H9 (cell line): ENCODE measurements around the gene GALNT7. TPM values are rescaled to one million over a fixed set of nuclear protein-coding genes. Genes with fewer than 3 reads are reported as not detected.

Source experiments
- DNase-seq: peaks from one replicate; pipeline ENCODE4 v3.0.0-alpha.2; 2017
- H2AFZ ChIP-seq: one replicate; pipeline ENCODE4 v1.6.1; 2013; ENCODE audit warnings: mild to moderate bottlenecking, low read length, control low read depth, moderate library complexity
- H2AK5ac ChIP-seq: 2 replicates; pipeline ENCODE4 v1.6.1; 2013; ENCODE audit warnings: low read length, control low read depth, mixed read lengths; ENCODE audit not compliant: insufficient read length
- H2BK120ac ChIP-seq: one replicate; pipeline ENCODE4 v1.6.1; 2013; ENCODE audit warnings: low read depth, mild to moderate bottlenecking, low read length, control low read depth, inconsistent platforms; ENCODE audit not compliant: poor library complexity, severe bottlenecking
- H2BK12ac ChIP-seq: 2 replicates; pipeline ENCODE4 v1.6.1; 2013; ENCODE audit warnings: low read length, control low read depth, mixed read lengths, low read depth; ENCODE audit not compliant: insufficient read length
- H2BK15ac ChIP-seq: 2 replicates; pipeline ENCODE4 v1.6.1; 2013; ENCODE audit warnings: low read depth, low read length, control low read depth
- H2BK20ac ChIP-seq: one replicate; pipeline ENCODE4 v1.6.1; 2013; ENCODE audit warnings: low read depth, mild to moderate bottlenecking, low read length, control low read depth, inconsistent platforms; ENCODE audit not compliant: poor library complexity, severe bottlenecking
- H2BK5ac ChIP-seq: 2 replicates; pipeline ENCODE4 v1.6.1; 2013; ENCODE audit warnings: low read length, control low read depth, mixed read lengths; ENCODE audit not compliant: insufficient read length
- H3K14ac ChIP-seq: 2 replicates; pipeline ENCODE4 v1.6.1; 2013; ENCODE audit warnings: low read length, control low read depth; ENCODE audit not compliant: insufficient read depth
- H3K18ac ChIP-seq: 2 replicates; pipeline ENCODE4 v1.6.1; 2013; ENCODE audit warnings: low read depth, mild to moderate bottlenecking, mixed read lengths, low read length, control low read depth; ENCODE audit not compliant: insufficient read length
- H3K23ac ChIP-seq: 2 replicates; pipeline ENCODE4 v1.6.1; 2013; ENCODE audit warnings: low read length, control low read depth, mixed read lengths, low read depth; ENCODE audit not compliant: insufficient read length
- H3K23me2 ChIP-seq: 2 replicates; pipeline ENCODE4 v1.6.1; 2013; ENCODE audit warnings: low read depth, mild to moderate bottlenecking, mixed read lengths, low read length, control low read depth; ENCODE audit not compliant: insufficient read length, poor library complexity, severe bottlenecking
- H3K27ac ChIP-seq: 2 replicates; pipeline ENCODE4 v1.5.1; 2013; ENCODE audit warnings: low read length, control low read depth, mixed read lengths, low read depth; ENCODE audit not compliant: insufficient read length
- H3K27me3 ChIP-seq: 2 replicates; pipeline ENCODE4 v1.6.1; 2013; ENCODE audit warnings: low read length, control low read depth, inconsistent platforms; ENCODE audit not compliant: insufficient read depth
- H3K4ac ChIP-seq: 2 replicates; pipeline ENCODE4 v1.6.1; 2013; ENCODE audit warnings: low read depth, mild to moderate bottlenecking, control low read depth, inconsistent platforms, low read length, moderate library complexity
- H3K4me1 ChIP-seq: 2 replicates; pipeline ENCODE4 v1.6.1; 2013; ENCODE audit warnings: low read length, control low read depth, inconsistent platforms; ENCODE audit not compliant: insufficient read depth
- H3K4me2 ChIP-seq: 2 replicates; pipeline ENCODE4 v1.6.1; 2013; ENCODE audit warnings: low read length, control low read depth, mixed read lengths; ENCODE audit not compliant: insufficient read length, insufficient read depth
- H3K56ac ChIP-seq: 2 replicates; pipeline ENCODE4 v1.6.1; 2013; ENCODE audit warnings: low read depth, mild to moderate bottlenecking, mixed read lengths, low read length, control low read depth; ENCODE audit not compliant: insufficient read length
- H3K79me1 ChIP-seq: 2 replicates; pipeline ENCODE4 v1.6.1; 2013; ENCODE audit warnings: low read depth, mild to moderate bottlenecking, moderate library complexity, low read length, control low read depth, inconsistent platforms; ENCODE audit not compliant: insufficient read depth, poor library complexity, severe bottlenecking
- H3K79me2 ChIP-seq: 2 replicates; pipeline ENCODE4 v1.6.1; 2013; ENCODE audit warnings: low read length, control low read depth, inconsistent platforms; ENCODE audit not compliant: insufficient read depth
- H3K9ac ChIP-seq: 2 replicates; pipeline ENCODE4 v1.6.1; 2013; ENCODE audit warnings: low read length, control low read depth, mixed read lengths; ENCODE audit not compliant: insufficient read length; ENCODE audit errors: extremely low read depth
- H3K9me3 ChIP-seq: one replicate; pipeline ENCODE4 v1.6.1; 2013; ENCODE audit warnings: low read depth, low read length, inconsistent platforms; ENCODE audit not compliant: control insufficient read depth
- H3T11ph ChIP-seq: one replicate; pipeline ENCODE4 v1.6.1; 2013; ENCODE audit warnings: mild to moderate bottlenecking, low read length, control low read depth, inconsistent platforms
- H4K20me1 ChIP-seq: one replicate; pipeline ENCODE4 v1.6.1; 2013; ENCODE audit not compliant: control insufficient read depth, insufficient read length, insufficient read depth
- H4K5ac ChIP-seq: 2 replicates; pipeline ENCODE4 v1.6.1; 2013; ENCODE audit warnings: low read depth, mild to moderate bottlenecking, mixed read lengths, low read length, control low read depth; ENCODE audit not compliant: insufficient read length
- H4K8ac ChIP-seq: replicated peaks from 2 replicates; pipeline ENCODE4 v1.6.1; 2013; ENCODE audit warnings: low read length, control low read depth, mixed read lengths, low read depth; ENCODE audit not compliant: insufficient read length
- H4K91ac ChIP-seq: 2 replicates; pipeline ENCODE4 v1.6.1; 2013; ENCODE audit warnings: low read depth, mild to moderate bottlenecking, moderate library complexity, mixed read lengths, low read length, control low read depth; ENCODE audit not compliant: insufficient read length
- H3K27ac Mint-ChIP-seq, 3 experiments: 2 replicates in 2 of 3; 3 replicates in 1 of 3; pipeline ENCODE4 v1.8.0; 2020 to 2021; ENCODE audit warnings: mixed read lengths in 3 of 3, mild to moderate bottlenecking in 1 of 3, moderate library complexity in 1 of 3
- H3K27me3 Mint-ChIP-seq: 2 replicates; pipeline ENCODE4 v1.8.0; 2021; ENCODE audit warnings: low read depth, mild to moderate bottlenecking, moderate library complexity, mixed read lengths
- H3K36me3 Mint-ChIP-seq, 3 experiments: 2 replicates in 2 of 3; 3 replicates in 1 of 3; pipeline ENCODE4 v1.8.0; 2020 to 2021; ENCODE audit warnings: low read depth in 3 of 3, mixed read lengths in 3 of 3; ENCODE audit not compliant: insufficient read depth in 1 of 3
- H3K4me1 Mint-ChIP-seq, 2 experiments: 2 replicates each; pipeline ENCODE4 v1.8.0; 2020; ENCODE audit warnings: mixed read lengths in 2 of 2
- H3K4me3 Mint-ChIP-seq, 2 experiments: 2 replicates in 1 of 2; 3 replicates in 1 of 2; pipeline ENCODE4 v1.8.0; 2020 to 2021; ENCODE audit warnings: mild to moderate bottlenecking in 2 of 2, mixed read lengths in 2 of 2, moderate library complexity in 1 of 2
- H3K9me3 Mint-ChIP-seq, 2 experiments: 2 replicates in 1 of 2; 3 replicates in 1 of 2; pipeline ENCODE4 v1.8.0; 2020; ENCODE audit warnings: mild to moderate bottlenecking in 2 of 2, mixed read lengths in 2 of 2, moderate library complexity in 1 of 2
- total RNA-seq: library from RNA; stranded (reverse); gene quantifications from 2 replicates; pipeline ENCODE4 v1.2.1, GENCODE V29; 2021
- TF ChIP-seq, protein P1 (sequence below): fragments of 200-600 bp; sonication (generic); conservative IDR thresholded peaks from 3 replicates; pipeline ENCODE4 v1.8.0; 2021; ENCODE audit warnings: antibody characterized with exemption, mild to moderate bottlenecking

GALNT7 gene
- total RNA-seq, 1 experiment from 2014 or later: 57.3 TPM

DNA sequence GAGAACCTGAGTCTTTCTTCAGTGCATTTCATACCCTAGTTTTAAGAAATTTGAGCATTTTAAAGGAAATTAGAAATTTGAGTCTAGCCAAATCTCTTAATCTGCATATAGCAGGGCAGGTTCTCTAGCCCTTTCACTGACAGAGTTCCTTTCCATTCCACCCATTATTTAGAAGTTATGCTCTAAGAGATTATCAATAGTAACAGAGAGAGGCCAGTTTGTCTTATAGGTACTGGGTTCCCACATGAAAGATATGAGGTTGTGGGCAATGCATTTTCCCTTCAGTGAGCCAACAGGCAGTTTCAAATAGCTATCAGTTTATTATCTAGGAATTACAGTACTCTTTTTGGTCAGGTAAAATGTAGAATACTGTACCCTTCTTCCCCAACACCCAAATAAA, 7.3 kb upstream of the GALNT7 start:
- no peaks in the 10 kb centered on the region for H4K20me1 ChIP-seq
- Mint-ChIP-seq H3K36me3 (peaks cover 9 to 17% (median 10%) of the 10 kb centered on the region in 3 experiments; a peak in 6 of 7 replicates), H3K27ac (no peak overlapping the region), H3K9me3 (no peaks in the 10 kb centered on the region), H3K27me3 (no peaks in the 10 kb centered on the region), H3K4me1 (peaks cover 5 to 8% of the 10 kb centered on the region in 2 experiments), H3K4me3 (no peak overlapping the region)
- no peak overlapping the region for H2AK5ac ChIP-seq
- no peak overlapping the region for H4K91ac ChIP-seq
- no peaks in the 10 kb centered on the region for H3K79me2 ChIP-seq
- H3K9me3 ChIP-seq: no peaks in the 10 kb centered on the region
- no peak overlapping the region for H3K56ac ChIP-seq
- H4K8ac ChIP-seq: no peak overlapping the region
- H3K23me2 ChIP-seq: no peaks in the 10 kb centered on the region
- no peak overlapping the region for H2BK20ac ChIP-seq
- H3T11ph ChIP-seq: no peak overlapping the region
- no peak overlapping the region for H2BK15ac ChIP-seq
- no peak for DNase-seq
- no peaks in the 10 kb centered on the region for H3K27me3 ChIP-seq
- no peaks in the 10 kb centered on the region for H3K4me1 ChIP-seq
- no peak overlapping the region for H3K14ac ChIP-seq
- H3K4me2 ChIP-seq: no peak overlapping the region
- H3K79me1 ChIP-seq: no peaks in the 10 kb centered on the region
- TF ChIP-seq, protein P1, sequence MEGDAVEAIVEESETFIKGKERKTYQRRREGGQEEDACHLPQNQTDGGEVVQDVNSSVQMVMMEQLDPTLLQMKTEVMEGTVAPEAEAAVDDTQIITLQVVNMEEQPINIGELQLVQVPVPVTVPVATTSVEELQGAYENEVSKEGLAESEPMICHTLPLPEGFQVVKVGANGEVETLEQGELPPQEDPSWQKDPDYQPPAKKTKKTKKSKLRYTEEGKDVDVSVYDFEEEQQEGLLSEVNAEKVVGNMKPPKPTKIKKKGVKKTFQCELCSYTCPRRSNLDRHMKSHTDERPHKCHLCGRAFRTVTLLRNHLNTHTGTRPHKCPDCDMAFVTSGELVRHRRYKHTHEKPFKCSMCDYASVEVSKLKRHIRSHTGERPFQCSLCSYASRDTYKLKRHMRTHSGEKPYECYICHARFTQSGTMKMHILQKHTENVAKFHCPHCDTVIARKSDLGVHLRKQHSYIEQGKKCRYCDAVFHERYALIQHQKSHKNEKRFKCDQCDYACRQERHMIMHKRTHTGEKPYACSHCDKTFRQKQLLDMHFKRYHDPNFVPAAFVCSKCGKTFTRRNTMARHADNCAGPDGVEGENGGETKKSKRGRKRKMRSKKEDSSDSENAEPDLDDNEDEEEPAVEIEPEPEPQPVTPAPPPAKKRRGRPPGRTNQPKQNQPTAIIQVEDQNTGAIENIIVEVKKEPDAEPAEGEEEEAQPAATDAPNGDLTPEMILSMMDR: no peak
- no peak overlapping the region for H4K5ac ChIP-seq
- H3K18ac ChIP-seq: no peak overlapping the region
- H2BK12ac ChIP-seq: no peak overlapping the region
- H3K23ac ChIP-seq: no peak overlapping the region
- H3K4ac ChIP-seq: no peak overlapping the region
- H2AFZ ChIP-seq: no peak overlapping the region
- no peak overlapping the region for H3K9ac ChIP-seq
- no peak overlapping the region for H2BK120ac ChIP-seq
- H3K27ac ChIP-seq: no peak overlapping the region
- no peak overlapping the region for H2BK5ac ChIP-seq
